Mesenchymal stem cell (in vitro differentiated cells and primary cell): ENCODE measurements around the gene CCDC78.

Experiments used
- DNase-seq: peaks from one replicate; pipeline ENCODE4 v3.0.0-alpha.2; 2013
- H2AFZ ChIP-seq: one replicate; pipeline ENCODE4 v1.6.1; 2013; ENCODE audit warnings: low read depth, mild to moderate bottlenecking, control low read depth, inconsistent platforms, low read length, moderate library complexity
- H2AK5ac ChIP-seq: 2 replicates; pipeline ENCODE4 v1.6.1; 2013; ENCODE audit warnings: low read length, moderate library complexity, mild to moderate bottlenecking, inconsistent platforms; ENCODE audit not compliant: severe bottlenecking
- H2BK120ac ChIP-seq: one replicate; pipeline ENCODE4 v1.6.1; 2013; ENCODE audit warnings: low read depth, mild to moderate bottlenecking, inconsistent platforms, low read length, moderate library complexity
- H2BK12ac ChIP-seq, 2 experiments: one replicate each; pipeline ENCODE4 v1.6.1; 2013; ENCODE audit warnings: inconsistent platforms in 2 of 2, low read length in 2 of 2, mild to moderate bottlenecking in 2 of 2, moderate library complexity in 2 of 2, control low read depth in 1 of 2
- H2BK15ac ChIP-seq: one replicate; pipeline ENCODE4 v1.6.1; 2013; ENCODE audit warnings: mild to moderate bottlenecking, low read depth, inconsistent platforms; ENCODE audit not compliant: poor library complexity, severe bottlenecking
- H2BK5ac ChIP-seq: 2 replicates; pipeline ENCODE4 v1.6.1; 2013; ENCODE audit warnings: low read depth, mild to moderate bottlenecking, low read length, control low read depth, inconsistent platforms; ENCODE audit not compliant: poor library complexity, severe bottlenecking
- H3K14ac ChIP-seq, 2 experiments: one replicate each; pipeline ENCODE4 v1.6.1; 2013; ENCODE audit warnings: inconsistent platforms in 2 of 2, low read length in 2 of 2, control low read depth in 1 of 2, mild to moderate bottlenecking in 1 of 2, moderate library complexity in 1 of 2
- H3K18ac ChIP-seq, 2 experiments: one replicate each; pipeline ENCODE4 v1.6.1; 2013; ENCODE audit warnings: inconsistent platforms in 2 of 2, low read length in 2 of 2, control low read depth in 1 of 2, low read depth in 1 of 2, mild to moderate bottlenecking in 1 of 2
- H3K23ac ChIP-seq, 2 experiments: one replicate each; pipeline ENCODE4 v1.6.1; 2013; ENCODE audit warnings: inconsistent platforms in 2 of 2, low read length in 2 of 2, mild to moderate bottlenecking in 2 of 2, moderate library complexity in 2 of 2, control low read depth in 1 of 2
- H3K27ac ChIP-seq: 2 replicates; pipeline ENCODE4 v1.5.1; 2013; ENCODE audit warnings: mild to moderate bottlenecking, moderate library complexity, low read length, control low read depth, inconsistent platforms; ENCODE audit not compliant: poor library complexity, severe bottlenecking
- H3K27me3 ChIP-seq, 2 experiments: 2 replicates each; pipeline versions ENCODE4 v1.6.1 to v1.7.0; 2013; ENCODE audit warnings: low read length in 2 of 2, mild to moderate bottlenecking in 2 of 2, moderate library complexity in 2 of 2, control low read depth in 1 of 2, inconsistent platforms in 1 of 2; ENCODE audit not compliant: control insufficient read depth in 1 of 2, insufficient read depth in 1 of 2
- H3K36me3 ChIP-seq, 2 experiments: 2 replicates each; pipeline versions ENCODE4 v1.6.1 to v1.7.0; 2013; ENCODE audit warnings: low read length in 2 of 2, control low read depth in 1 of 2, inconsistent platforms in 1 of 2, low read depth in 1 of 2, mild to moderate bottlenecking in 1 of 2; ENCODE audit not compliant: insufficient read depth in 2 of 2, control insufficient read depth in 1 of 2
- H3K4ac ChIP-seq, 2 experiments: one replicate each; pipeline ENCODE4 v1.6.1; 2013; ENCODE audit warnings: inconsistent platforms in 2 of 2, low read length in 2 of 2, mild to moderate bottlenecking in 2 of 2, moderate library complexity in 2 of 2, control low read depth in 1 of 2, low read depth in 1 of 2
- H3K4me1 ChIP-seq: 2 replicates; pipeline ENCODE4 v1.6.1; 2013; ENCODE audit warnings: low read depth, low read length, control low read depth; ENCODE audit not compliant: control insufficient read depth, insufficient read depth
- H3K4me2 ChIP-seq: 2 replicates; pipeline ENCODE4 v1.6.1; 2013; ENCODE audit warnings: low read length, mild to moderate bottlenecking, inconsistent platforms; ENCODE audit not compliant: poor library complexity, severe bottlenecking
- H3K4me3 ChIP-seq, 2 experiments: 2 replicates each; pipeline versions ENCODE4 v1.5.1 to v1.7.0; 2013; ENCODE audit warnings: low read length in 2 of 2, mild to moderate bottlenecking in 2 of 2, control low read depth in 1 of 2, low read depth in 1 of 2; ENCODE audit not compliant: insufficient read depth in 1 of 2
- H3K79me1 ChIP-seq: replicated peaks from 2 replicates; pipeline ENCODE4 v1.6.1; 2013; ENCODE audit warnings: mild to moderate bottlenecking, control low read depth, low read length, inconsistent platforms; ENCODE audit not compliant: poor library complexity, severe bottlenecking
- H3K9ac ChIP-seq: 2 replicates; pipeline ENCODE4 v1.7.0; 2013; ENCODE audit warnings: mild to moderate bottlenecking, low read length, moderate library complexity
- H3K9me3 ChIP-seq: 2 replicates; pipeline ENCODE4 v1.7.0; 2013; ENCODE audit warnings: mild to moderate bottlenecking, low read length; ENCODE audit not compliant: control insufficient read depth
- H4K8ac ChIP-seq: one replicate; pipeline ENCODE4 v1.6.1; 2013; ENCODE audit warnings: inconsistent platforms, mild to moderate bottlenecking, low read length, moderate library complexity
- H4K91ac ChIP-seq: one replicate; pipeline ENCODE4 v1.6.1; 2013; ENCODE audit warnings: mild to moderate bottlenecking, low read length, inconsistent platforms
- WGBS: methylation state at CpG from one replicate; pipeline ENCODE4 v1.1.7; 2013; ENCODE audit warnings: mixed read lengths; 5-methylcytosine and 5-hydroxymethylcytosine counted together

Gene CCDC78

GRCh38 chr16:674968-675883 is 51.0 kb downstream of the CCDC78 start, which contains the start of gene RHBDL1:
TSS of gene RHBDL1 (plus strand) at chr16:675671. CDS start at chr16:675791, 120 bp downstream.
- no peaks in the 10 kb centered on the region for H3K27me3 ChIP-seq
- peak within 1 kb of the TSS; percentile 53 for H4K8ac ChIP-seq
- no peak within 1 kb of the TSS for H2BK12ac ChIP-seq
- 8% methylated on average over 39 of the region's 73 CpGs for WGBS
- peaks cover 32 to 60% of the 10 kb centered on the region in 2 experiments for H3K36me3 ChIP-seq
- H2BK5ac ChIP-seq: no peak within 1 kb of the TSS
- H3K23ac ChIP-seq: no peak within 1 kb of the TSS
- H3K14ac ChIP-seq: peak within 1 kb of the TSS in 1 of 2 experiments; percentile 69
- H3K79me1 ChIP-seq: peaks cover 16% of the 10 kb centered on the region
- peak within 1 kb of the TSS; percentile 48 to 75 for H3K4me3 ChIP-seq
- H2BK120ac ChIP-seq: peak within 1 kb of the TSS; percentile 39
- H2BK15ac ChIP-seq: peak within 1 kb of the TSS; percentile 75
- H3K9ac ChIP-seq: peak within 1 kb of the TSS; percentile 38
- peak within 1 kb of the TSS in 1 of 2 experiments; percentile 64 for H3K4ac ChIP-seq
- no peak within 1 kb of the TSS for H2AFZ ChIP-seq
- H3K4me1 ChIP-seq: peaks cover 44% of the 10 kb centered on the region
- H3K4me2 ChIP-seq: peak within 1 kb of the TSS; percentile 89
- H3K27ac ChIP-seq: no peak within 1 kb of the TSS
- DNase-seq: peak; percentile 64
- no peak within 1 kb of the TSS for H2AK5ac ChIP-seq
- no peaks in the 10 kb centered on the region for H3K9me3 ChIP-seq
- H4K91ac ChIP-seq: peak within 1 kb of the TSS; percentile 43
- H3K18ac ChIP-seq: peak within 1 kb of the TSS; percentile 48 to 85

- no peak overlapping the region for H2BK5ac ChIP-seq
These were observed 51.9 kb downstream of the CCDC78 start for GRCh38 chr16:674214-674881.

GRCh38 chr16:673399-673991 is 52.7 kb downstream of the CCDC78 start:
- no peak overlapping the region for H3K9ac ChIP-seq

More at GRCh38 chr16:674214-674881, 51.9 kb downstream of the CCDC78 start:
- Histone ChIP-seq H3K23ac (no peak overlapping the region), H4K91ac (no peak overlapping the region), H4K8ac (no peak overlapping the region), H3K4ac (no peak overlapping the region), H3K27me3 (no peaks in the 10 kb centered on the region), H3K36me3 (peaks cover 41 to 69% of the 10 kb centered on the region in 2 experiments), H2AK5ac (no peak overlapping the region), H3K18ac (no peak overlapping the region), H3K9me3 (no peaks in the 10 kb centered on the region), H3K9ac (no peak overlapping the region), H3K14ac (no peak overlapping the region), H2BK120ac (no peak overlapping the region), H2BK12ac (no peak overlapping the region), H3K4me3 (no peak overlapping the region), H3K4me1 (peaks cover 43% of the 10 kb centered on the region), H3K4me2 (no peak overlapping the region), H3K79me1 (peaks cover 21% of the 10 kb centered on the region), H2BK15ac (no peak overlapping the region), H2AFZ (no peak overlapping the region), H3K27ac (no peak overlapping the region)
- WGBS: 90% methylated on average over 22 of the region's 22 CpGs
- no peak for DNase-seq

More at GRCh38 chr16:673399-673991, 52.7 kb downstream of the CCDC78 start:
- Histone ChIP-seq H3K23ac (no peak overlapping the region), H4K91ac (no peak overlapping the region), H2BK15ac (peak overlapping the region; percentile 8), H2AFZ (no peak overlapping the region), H3K79me1 (peaks cover 23% of the 10 kb centered on the region), H2BK5ac (no peak overlapping the region), H3K36me3 (peaks cover 41 to 74% of the 10 kb centered on the region in 2 experiments), H3K27ac (no peak overlapping the region), H4K8ac (no peak overlapping the region), H3K18ac (no peak overlapping the region), H3K9me3 (no peaks in the 10 kb centered on the region), H2AK5ac (no peak overlapping the region), H3K14ac (no peak overlapping the region), H3K27me3 (no peaks in the 10 kb centered on the region), H2BK12ac (no peak overlapping the region), H3K4ac (no peak overlapping the region), H3K4me1 (peaks cover 41% of the 10 kb centered on the region), H3K4me3 (no peak overlapping the region), H2BK120ac (no peak overlapping the region), H3K4me2 (no peak overlapping the region)
- no peak for DNase-seq
- WGBS: 97% methylated on average over 17 of the region's 18 CpGs
